Upper lobe of right lung (tissue), 1 donor: ENCODE data around the gene EIF2D. TPM values are rescaled to one million over a fixed set of nuclear protein-coding genes. Genes with fewer than 3 reads are reported as not detected.

Source experiments
- ATAC-seq: fragments of 200-7000 bp; cut with Tn5 transposase; one replicate; pipeline ENCODE4 v1.9.1; 2020; ENCODE audit warnings: mild to moderate bottlenecking, moderate library complexity
- DNase-seq: peaks from one replicate; pipeline ENCODE4 v3.0.0-alpha.2; 2020
- H3K27ac ChIP-seq: fragments of 200-600 bp; one replicate; pipeline ENCODE4 v1.8.0; 2022
- H3K27me3 ChIP-seq: fragments of 200-600 bp; one replicate; pipeline ENCODE4 v1.8.0; 2022; ENCODE audit warnings: mild to moderate bottlenecking
- H3K36me3 ChIP-seq: fragments of 200-600 bp; one replicate; pipeline ENCODE4 v1.8.0; 2022
- H3K4me1 ChIP-seq: fragments of 200-600 bp; one replicate; pipeline ENCODE4 v1.8.0; 2022
- H3K4me3 ChIP-seq: fragments of 200-600 bp; one replicate; pipeline ENCODE4 v1.8.0; 2022; ENCODE audit warnings: mild to moderate bottlenecking
- H3K9me3 ChIP-seq: fragments of 200-600 bp; one replicate; pipeline ENCODE4 v1.8.0; 2022
- CTCF ChIP-seq: fragments of 200-600 bp; IDR thresholded peaks from one replicate; pipeline ENCODE4 v1.8.0; 2022; ENCODE audit warnings: antibody characterized with exemption
- intact Hi-C: fragments of 100-400 bp; cut with DNase I; formaldehyde crosslinking; loops from one replicate; pipeline ENCODE4 v1.11.0; 2022
- total RNA-seq: library from RNA; stranded (reverse); fragmentation: NEBNext Ultra II Directional; extraction: Animal tissue kit (Norgen Biotek cat#: 25700); gene quantifications from one replicate; pipeline ENCODE4 v1.2.1, GENCODE V29; 2021
- donor health status: DM: no; HTN: yes; CAD: no; lungs with severe emphysema.

EIF2D gene
- total RNA-seq, 1 donor from 2014 or later, result 49.8 TPM

- Histone ChIP-seq H3K9me3 (no peaks in the 10 kb centered on the region), H3K36me3 (no peaks in the 10 kb centered on the region), H3K27ac (no peak overlapping the region), H3K27me3 (no peaks in the 10 kb centered on the region), H3K4me1 (peaks cover 32% of the 10 kb centered on the region), H3K4me3 (no peak overlapping the region)
- ATAC-seq (no peak), DNase-seq (no peak)
- TF ChIP-seq CTCF, result no peak
- intact Hi-C loops, result no loop called here
Observed at GRCh38 chr1:206563367-206564207, 48.7 kb downstream of the EIF2D start.

- H3K27ac ChIP-seq, result peak overlapping the region; percentile 65
Observed at GRCh38 chr1:206560007-206560716, 52.1 kb downstream of the EIF2D start.

GRCh38 chr1:206559672-206559995, 52.6 kb downstream of the EIF2D start:
- Histone ChIP-seq H3K27ac (peak overlapping the region; percentile 65), H3K27me3 (no peaks in the 10 kb centered on the region), H3K4me1 (peaks cover 58% of the 10 kb centered on the region), H3K4me3 (peak overlapping the region; percentile 63), H3K36me3 (no peaks in the 10 kb centered on the region), H3K9me3 (no peaks in the 10 kb centered on the region)
- no peak for TF ChIP-seq CTCF
- intact Hi-C loops, result no loop called here
- DNase-seq, result no peak
- ATAC-seq, result no peak

More at GRCh38 chr1:206560007-206560716, 52.1 kb downstream of the EIF2D start:
- Histone ChIP-seq H3K27me3 (no peaks in the 10 kb centered on the region), H3K4me3 (peak overlapping the region; percentile 63), H3K9me3 (no peaks in the 10 kb centered on the region), H3K36me3 (no peaks in the 10 kb centered on the region), H3K4me1 (peaks cover 53% of the 10 kb centered on the region)
- no peak for DNase-seq
- ATAC-seq, result peak; percentile 37
- intact Hi-C loops, result no loop called here
- no peak for TF ChIP-seq CTCF

GRCh38 chr1:206558794-206559671, 53.2 kb downstream of the EIF2D start:
- intact Hi-C loops, result no loop called here
- DNase-seq, result no peak
- no peak for ATAC-seq
- peak overlapping the region; percentile 88 for H3K27ac ChIP-seq
- H3K27me3 ChIP-seq, result no peaks in the 10 kb centered on the region
- H3K4me3 ChIP-seq, result peak overlapping the region; percentile 63
- H3K9me3 ChIP-seq, result no peaks in the 10 kb centered on the region
- H3K4me1 ChIP-seq, result peaks cover 63% of the 10 kb centered on the region
- H3K36me3 ChIP-seq, result no peaks in the 10 kb centered on the region
- TF ChIP-seq CTCF, result no peak

- DNase-seq, result no peak
- peak overlapping the region; percentile 88 for H3K27ac ChIP-seq
- no peaks in the 10 kb centered on the region for H3K27me3 ChIP-seq
- peak; percentile 25 for ATAC-seq
- TF ChIP-seq CTCF, result no peak
- no peaks in the 10 kb centered on the region for H3K36me3 ChIP-seq
- peak overlapping the region; percentile 63 for H3K4me3 ChIP-seq
- peaks cover 55% of the 10 kb centered on the region for H3K4me1 ChIP-seq
- intact Hi-C loops, result no loop called here
- no peaks in the 10 kb centered on the region for H3K9me3 ChIP-seq
Observed at GRCh38 chr1:206557636-206558473, 54.4 kb downstream of the EIF2D start.
